NCI-H748 (cell line): ENCODE data around the gene ULK3.
A peak's percentile ranks its signal among the peaks of the same experiment; 100 is the strongest.
"Not testable (repeated sequence)": the region's sequence is repeated elsewhere in the genome, so short reads cannot be mapped to it uniquely, and the experiment has no call there.

ENCODE experiments used
- DNase-seq: peaks from one replicate; lab custom pipeline; 2025; ENCODE audit not compliant: unreplicated experiment; lab: John Stamatoyannopoulos, UW

Gene ULK3, protein sequence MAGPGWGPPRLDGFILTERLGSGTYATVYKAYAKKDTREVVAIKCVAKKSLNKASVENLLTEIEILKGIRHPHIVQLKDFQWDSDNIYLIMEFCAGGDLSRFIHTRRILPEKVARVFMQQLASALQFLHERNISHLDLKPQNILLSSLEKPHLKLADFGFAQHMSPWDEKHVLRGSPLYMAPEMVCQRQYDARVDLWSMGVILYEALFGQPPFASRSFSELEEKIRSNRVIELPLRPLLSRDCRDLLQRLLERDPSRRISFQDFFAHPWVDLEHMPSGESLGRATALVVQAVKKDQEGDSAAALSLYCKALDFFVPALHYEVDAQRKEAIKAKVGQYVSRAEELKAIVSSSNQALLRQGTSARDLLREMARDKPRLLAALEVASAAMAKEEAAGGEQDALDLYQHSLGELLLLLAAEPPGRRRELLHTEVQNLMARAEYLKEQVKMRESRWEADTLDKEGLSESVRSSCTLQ

DNA sequence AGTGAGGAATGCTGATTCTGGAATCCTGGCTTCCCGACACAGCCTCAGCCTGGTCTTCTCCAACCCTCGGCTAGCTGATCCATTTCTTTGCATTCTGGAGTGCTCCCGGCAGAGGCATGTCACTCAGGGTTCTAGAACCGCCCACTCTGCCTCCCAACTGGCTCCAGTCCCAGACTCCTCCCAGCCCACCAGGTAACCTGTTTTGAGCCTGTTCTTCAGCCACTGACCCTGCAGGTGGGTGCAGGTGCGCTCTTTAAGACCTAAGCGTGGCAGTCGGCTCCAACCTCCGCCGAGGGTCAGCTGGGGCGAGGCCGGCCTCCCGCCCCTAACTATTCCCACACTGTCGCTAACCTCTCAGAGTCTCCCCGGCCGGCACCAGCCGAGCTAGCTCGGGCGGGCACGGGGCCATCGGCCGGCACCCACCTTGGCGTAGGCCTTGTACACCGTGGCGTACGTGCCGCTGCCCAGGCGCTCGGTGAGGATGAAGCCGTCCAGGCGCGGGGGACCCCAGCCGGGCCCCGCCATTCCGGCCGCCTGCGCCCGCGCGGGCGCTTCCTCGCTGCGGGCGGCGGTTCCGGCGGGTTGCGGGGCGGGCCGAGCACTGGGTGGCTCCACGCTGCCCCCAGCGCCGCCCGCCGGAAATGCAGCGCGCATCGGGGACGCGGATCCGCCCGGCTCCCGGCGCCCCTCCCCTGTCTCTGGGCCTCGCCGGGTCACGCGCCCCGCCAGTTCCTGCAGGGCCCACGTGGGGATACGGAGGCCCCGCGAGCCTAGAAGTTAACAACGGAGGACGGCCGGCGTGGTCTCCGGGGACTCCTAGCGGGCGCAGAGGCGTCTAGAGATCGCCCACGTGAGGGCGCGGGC lies at the start of gene ULK3:
TSS of gene ULK3 (minus strand) at position 576 of the 864 bp plus-strand sequence. CDS start at position 525, 51 bp downstream.
- DNase-seq = peak; percentile 88

DNA sequence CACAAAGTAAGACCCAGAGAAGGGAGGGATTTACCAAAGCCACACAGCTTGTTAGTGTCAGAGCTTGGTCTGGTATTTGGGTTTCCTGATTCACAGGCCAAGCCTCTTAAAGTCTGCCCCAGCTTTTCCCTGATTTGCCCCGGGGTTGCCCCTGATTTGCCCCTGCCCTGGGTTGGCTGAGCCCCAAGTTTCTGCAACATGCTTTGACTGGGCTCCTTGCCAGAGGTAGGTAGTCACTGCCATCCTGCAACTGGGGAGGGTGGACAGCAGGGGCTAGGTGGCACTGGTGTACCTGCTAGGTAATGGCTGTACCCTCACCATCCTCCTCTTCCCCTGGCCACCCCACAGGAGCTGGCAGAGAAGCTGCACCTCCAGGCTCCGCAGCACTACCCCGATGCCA lies 49.4 kb upstream of the ULK3 start:
- no peak for DNase-seq

DNA sequence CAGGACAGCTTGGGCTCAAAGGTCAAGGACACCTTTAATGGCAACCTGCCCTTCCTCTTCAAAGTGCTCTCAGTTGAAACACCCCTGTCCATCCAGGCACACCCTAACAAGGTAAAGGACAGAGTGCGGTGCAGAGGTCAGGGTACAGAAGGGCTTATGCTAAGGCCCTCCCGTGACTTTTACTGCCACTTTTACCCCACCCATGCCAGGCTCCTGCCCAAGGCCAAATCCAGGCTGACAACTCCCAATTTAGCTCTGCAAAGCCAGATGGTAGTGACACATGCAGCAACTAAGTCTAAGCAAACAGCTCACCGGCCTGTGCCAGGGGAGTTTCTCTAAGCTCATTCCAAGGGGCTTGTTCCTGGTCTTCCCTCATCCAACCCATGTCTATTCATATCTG lies 48.5 kb upstream of the ULK3 start:
- DNase-seq = no peak

DNA sequence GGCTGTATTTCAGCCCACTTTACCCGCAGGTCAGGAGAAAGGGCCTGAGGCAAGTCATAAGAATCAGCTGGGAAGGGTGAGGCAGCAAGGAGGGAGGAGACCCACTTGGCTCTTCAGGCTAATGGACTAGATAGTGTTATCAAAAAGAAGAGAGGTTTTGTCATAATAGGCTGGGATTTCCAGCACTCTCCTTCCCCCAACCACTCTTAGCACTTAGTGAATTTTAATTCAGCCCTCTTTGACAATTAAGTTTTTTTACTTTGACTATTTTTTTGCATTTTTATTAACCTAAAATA lies 47.7 kb upstream of the ULK3 start:
- no peak for DNase-seq

DNA sequence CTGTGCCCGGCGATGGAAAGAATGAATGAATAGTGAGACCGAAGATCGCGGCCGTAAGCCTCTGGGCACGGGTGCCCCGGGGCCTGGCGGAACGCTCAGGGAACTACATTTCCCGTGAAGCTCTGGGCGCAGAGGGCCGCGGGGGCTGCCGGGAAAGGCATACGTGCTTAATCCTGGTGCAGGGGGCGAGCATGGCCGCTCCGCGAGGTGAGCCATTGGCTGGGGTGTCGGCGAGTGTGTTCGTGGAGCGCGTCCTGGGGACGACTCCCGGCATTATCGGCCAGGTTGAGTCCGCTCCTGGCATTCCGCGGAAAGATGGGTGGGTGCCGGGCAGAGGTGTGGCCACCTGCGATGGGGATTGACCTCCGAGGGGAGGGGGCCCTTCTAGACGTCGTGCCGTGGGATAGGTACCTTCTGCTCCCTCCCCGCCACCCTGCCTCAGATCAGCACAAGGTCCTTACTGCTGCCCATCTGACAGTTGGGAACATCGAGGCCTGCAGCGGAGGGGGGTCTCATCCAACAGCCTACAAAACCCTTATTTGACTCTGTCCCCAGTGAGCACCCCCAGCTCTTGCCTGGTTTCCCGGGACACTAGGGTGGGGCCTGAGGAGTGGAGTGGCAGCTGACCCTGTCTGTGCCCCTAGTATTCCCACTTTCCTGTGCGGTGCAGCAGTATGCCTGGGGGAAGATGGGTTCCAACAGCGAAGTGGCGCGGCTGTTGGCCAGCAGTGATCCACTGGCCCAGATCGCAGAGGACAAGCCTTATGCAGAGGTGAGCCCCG lies 47.1 kb upstream of the ULK3 start, which contains the start of gene MPI:
TSS of gene MPI (plus strand) at position 160 of the 782 bp plus-strand sequence. CDS start at position 192, 32 bp downstream.
- DNase-seq = peak; percentile 80

DNA sequence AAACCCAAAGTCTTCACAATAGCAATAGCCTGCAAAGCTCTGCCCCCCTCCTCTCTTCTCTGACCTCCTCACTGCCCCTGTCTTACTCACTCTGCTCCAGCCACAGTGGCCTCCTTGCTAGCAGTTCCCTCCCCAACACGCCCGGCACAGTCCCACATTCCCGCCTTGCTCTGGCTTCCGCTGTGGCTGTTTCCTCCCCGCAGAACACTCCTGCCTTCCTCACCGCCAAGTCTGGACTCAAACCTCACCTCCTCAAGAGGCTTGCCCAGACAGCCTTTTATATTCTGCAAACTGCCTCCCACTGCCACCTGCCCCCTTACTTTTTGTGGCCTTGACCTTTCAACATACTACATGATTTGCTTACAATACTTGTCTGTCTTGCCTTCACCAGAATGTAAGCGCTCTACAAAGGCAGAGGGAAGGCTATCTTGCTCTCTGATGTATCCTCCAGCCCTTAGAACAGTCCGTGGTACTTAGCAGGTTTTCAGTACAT lies 46.5 kb upstream of the ULK3 start:
- DNase-seq = no peak

DNA sequence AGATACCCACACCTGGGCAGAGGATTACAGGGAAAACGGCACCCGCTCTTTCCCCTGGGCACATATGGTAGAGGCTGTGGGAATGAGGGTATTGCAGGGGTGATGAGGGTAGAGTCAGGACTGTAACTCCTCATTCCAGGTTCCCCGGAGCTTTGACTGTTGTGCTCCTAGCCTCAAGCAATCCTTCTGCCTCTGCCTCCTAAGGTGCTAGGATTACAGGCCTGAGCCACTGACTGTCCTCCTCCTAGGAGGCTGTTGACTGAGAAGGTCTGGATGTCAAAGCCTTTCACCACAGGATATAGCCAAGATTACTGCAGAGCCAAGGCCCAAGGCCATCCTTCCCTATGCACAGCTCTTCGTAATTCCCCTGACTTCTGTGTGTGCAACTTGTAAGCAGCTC lies 45.8 kb upstream of the ULK3 start:
- DNase-seq = no peak

DNA sequence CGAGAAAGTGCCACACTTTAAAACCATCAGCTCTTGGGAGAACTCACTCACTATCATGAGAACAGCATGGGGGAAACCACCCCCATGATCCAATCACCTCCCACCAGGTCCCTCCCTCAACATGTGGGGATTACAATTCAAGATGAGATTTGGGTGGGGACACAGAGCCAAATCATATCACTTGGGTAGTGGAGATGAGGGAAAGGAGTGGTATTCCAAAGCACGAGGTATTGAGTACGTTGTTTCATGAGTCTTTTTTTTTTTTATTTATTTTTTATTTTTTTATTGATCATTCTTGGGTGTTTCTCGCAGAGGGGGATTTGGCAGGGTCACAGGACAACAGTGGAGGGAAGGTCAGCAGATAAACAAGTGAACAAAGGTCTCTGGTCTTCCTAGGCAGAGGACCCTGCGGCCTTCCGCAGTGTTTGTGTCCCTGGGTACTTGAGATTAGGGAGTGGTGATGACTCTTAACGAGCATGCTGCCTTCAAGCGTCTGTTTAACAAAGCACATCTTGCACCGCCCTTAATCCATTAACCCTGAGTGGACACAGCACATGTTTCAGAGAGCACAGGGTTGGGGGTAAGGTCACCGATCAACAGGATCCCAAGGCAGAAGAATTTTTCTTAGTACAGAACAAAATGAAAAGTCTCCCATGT lies 44.7 kb upstream of the ULK3 start:
- not testable (repeated sequence) for DNase-seq

DNA sequence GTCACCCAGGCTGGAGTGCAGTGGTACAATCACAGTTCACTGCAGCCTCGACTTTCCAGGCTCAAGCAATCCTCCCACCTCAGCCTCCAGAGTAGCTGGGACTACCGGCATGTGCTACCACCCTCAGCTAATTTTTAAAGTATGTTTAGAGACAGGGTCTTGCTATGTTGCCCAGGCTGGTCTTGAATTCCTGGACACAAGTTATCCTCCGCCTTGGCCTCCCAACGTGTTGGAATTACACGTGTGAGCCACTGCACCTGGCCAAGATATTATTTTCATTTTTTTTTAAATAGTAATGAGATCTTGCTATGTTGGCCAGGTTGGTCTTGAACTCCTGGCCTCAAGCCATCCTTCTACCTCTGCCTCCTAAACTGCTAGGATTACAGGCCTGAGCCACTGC lies 42.5 kb upstream of the ULK3 start:
- DNase-seq = no peak

DNA sequence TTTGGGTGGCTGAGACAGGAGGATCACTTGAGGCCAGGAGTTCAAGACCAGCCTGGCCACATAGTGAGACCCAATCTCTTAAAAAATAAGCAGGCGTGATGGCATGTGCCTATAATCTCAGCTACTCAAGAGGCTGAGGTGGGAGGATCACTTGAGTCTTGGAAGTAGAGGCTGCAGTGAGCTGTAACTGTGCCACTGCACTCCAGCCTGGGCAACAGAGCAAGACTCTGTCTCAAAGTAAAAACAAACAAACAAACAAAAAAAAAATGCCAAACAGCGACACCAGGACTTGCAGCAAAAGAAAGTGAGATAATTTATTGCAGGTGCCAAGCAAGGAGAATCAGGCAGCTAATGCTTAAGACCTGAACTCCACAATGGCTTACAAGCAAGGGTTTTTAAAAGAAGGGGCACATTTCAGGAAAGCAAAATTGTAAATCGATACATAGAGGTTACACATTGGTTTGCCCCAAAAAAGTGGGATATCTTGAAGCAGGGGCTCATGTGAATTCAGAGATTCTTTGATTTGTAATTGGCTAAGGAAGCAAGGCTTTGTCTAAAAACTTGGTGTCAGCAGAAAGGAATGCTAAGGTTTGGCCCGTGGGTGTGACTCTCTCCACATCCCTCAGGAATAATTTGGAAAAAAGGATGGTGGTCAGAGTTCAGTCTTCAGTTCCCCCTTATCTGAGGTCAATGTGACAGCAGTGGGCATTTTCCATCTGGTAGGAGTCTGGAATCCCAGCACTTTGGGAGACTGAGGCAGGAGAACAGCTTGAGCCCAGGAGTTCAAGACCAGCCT lies 41.7 kb upstream of the ULK3 start:
- no peak for DNase-seq

DNA sequence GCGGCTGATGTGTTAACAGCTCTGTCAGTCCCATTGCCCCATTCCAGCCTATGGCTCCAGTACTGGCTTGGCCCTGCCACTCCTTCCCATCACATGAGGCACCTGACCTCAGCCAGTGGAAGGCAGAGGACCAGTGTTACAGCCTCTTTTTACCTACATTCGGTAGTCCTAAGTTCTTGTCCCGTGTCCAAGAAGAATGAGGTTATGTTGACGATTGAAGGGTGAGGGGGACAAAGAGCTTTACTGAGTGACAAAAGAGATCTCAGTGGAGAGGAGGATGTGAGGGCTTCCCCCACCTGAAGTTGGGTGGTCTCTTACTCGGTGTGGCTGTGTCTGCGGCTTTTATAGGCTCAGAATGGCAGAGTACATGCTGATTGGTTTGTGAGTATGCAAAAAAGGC lies 39.6 kb upstream of the ULK3 start:
- no peak for DNase-seq

DNA sequence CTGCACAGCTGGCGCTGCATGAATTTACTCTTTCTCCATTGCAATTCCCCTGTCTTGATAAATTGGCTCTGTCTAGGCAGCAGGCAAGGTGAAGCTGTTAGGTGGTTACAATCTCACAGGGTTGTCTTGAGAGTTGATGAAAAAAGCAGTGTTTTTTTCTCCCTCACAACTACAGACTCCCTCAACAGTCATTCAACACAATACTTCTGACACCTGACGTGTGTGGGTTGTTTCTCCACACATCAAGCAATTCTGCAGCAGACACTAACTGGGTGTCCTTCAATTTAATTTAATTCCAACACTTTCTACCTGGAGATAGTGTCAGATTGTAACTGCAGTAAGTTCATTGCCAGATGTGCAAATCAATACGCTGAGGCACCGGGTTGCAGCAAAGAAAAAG lies 35.3 kb upstream of the ULK3 start:
- no peak for DNase-seq

DNA sequence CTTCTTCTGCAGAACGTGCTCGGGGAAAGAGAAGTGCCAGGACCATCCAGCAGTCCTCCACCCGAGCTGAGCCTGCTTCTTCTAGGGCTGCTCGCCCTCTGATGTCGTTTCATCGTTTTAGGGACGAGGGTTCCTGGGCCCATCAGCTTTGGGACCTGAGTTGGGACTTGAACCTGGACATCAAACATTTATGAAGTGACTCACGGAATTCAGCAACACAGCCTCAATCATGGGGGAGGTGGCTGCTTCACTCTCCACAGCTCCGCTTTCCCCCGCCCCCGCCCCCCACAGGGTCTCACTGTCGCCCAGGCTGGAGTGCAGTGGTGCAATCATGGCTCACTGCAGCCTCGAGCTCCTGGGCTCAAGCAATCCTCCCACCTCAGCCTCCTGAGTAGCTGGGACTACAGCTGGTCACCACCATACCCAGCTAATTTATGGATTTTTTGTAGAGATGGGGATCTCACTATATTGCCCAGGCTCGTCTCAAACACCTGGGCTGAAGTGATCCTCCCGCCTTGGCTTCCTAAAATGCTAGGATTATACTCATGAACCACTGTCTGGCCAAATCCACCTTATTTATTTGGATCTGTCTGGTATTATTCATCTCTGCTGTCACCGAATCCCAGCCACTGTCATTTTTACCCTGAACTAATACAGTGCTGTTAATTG lies 30.9 kb upstream of the ULK3 start:
- peak; percentile 45 for DNase-seq

DNA sequence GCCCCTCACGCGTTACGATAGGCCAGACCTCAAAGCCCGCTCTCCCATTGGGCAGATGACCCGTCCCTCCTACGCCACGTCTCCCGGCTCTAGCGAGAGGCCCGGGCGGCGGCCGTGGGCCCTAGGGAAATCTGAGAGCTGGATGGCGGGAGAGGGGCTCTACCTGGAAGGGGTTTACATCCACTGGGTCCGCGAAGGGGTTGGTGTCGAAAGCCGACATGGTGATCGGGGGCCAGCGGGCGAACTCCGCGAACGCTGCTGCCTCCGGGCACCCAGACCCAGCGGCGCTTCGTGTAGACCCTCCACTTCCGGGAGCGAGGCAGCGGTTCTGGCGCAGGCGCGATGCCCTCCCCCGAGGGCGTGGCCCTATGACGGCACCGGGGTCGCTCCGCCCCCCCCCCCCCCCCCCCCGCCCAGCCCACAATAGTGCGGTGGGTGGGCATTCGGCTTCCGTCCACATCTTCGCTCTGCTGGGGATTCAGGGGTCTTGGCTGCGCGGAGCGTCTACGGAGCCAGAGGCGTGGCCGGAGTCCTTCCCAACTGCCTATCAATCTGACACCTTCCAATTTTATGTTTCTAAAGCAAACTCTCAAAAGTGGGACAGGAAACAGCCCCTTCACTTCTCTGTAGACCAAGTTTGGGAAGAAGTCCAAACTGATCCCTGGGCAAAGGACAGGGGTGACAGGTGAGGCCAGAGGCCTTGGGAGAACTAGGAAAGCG lies 30.2 kb upstream of the ULK3 start, which contains the start of gene SCAMP2:
TSS of gene SCAMP2 (minus strand) at position 330 of the 720 bp plus-strand sequence. CDS start at position 220, 110 bp downstream.
- peak; percentile 94 for DNase-seq

DNA sequence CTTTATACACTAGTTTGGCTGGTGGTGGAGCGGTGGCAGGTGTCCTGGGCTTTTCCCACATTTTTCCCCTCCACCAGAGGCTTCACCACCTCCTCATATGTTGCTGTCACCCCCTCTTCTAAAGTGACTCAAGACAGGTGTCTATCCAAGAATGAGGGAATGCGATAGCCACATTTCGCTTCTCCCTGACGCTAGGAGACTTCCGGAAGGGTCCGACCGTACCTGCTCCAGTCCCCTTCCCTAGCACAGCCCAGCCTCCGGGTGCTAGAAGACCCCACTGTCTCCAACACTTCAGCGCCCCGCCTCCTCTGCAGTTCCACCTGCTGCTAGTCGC lies 29.7 kb upstream of the ULK3 start:
- DNase-seq = no peak

DNA sequence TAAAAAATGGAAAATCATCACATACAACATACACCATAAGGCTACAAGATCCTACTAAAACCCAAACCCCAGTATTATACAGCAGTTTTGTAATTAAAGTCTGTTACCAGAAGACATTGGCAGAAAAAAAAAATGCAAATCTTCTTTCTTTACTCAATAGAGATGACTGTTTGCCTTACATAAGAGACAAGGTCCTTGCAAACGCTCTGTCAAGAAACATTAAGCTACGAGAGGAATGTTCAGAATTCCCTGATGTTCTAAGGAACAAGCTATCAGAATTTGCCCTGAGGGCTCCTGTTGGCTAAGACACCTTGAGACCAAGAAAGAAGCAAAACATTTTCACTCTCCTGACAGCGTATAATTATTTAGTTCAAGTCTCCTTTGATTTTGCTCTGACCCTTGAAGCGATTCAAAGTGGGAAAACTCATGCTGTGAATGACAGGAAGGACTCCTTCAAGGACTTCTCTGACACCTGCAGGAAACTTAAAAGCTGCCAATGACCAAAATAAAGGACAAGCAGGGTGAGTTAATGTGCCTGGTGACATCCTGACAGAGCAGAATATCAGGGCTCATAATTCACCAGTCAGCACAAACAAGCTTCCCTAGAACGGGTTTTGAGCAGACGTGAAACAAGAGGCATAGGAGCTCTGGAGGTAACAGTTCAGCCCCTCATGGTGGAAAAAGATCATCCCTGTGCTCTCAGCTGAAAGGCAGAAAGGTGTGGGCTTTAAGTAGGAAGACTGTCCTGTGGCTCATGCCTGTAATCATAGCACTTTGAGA lies 27.7 kb upstream of the ULK3 start:
- DNase-seq = no peak

DNA sequence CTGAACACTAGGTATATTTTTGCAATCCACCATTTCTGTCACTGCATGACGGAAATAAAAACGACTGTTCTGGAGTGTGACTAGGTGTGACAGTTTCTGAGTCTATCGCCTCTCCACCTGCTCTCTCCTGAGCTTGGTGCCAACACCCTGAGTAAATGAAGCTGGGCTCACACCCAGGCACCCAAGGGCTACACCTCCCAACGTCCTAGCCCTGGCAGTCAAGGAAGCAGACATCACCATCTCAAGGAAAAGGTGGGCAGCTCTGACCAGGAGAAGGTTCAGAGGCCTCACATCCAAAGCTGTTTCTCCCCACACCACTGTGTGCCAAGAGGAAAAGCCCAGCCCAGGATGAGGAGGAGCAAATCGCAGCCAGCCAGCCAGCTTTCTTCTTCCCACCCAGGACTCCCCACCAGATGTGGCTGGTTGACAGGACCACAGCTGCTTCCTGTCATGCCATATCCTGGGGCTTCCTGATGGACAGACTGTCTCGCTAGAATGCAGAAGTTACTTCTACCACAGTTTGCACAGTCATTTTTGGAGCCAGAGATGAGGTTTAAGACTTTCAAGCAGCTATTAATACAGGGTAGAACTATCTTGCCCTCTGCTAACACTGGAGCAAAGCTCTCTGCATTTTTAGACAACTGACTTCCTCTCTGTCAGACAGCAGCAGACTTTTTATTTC lies 26.9 kb upstream of the ULK3 start:
- DNase-seq = no peak
